Measurements from ENCODE around the gene MICA.

GRCh38 chr6:31393932-31394331, 9.5 kb upstream of the MICA start:
- TF ChIP-seq CTCF (IDR thresholded peaks at IDR 0.05) (no peak), POLR2A (IDR thresholded peaks at IDR 0.05) (no peak), EP300 (IDR thresholded peaks at IDR 0.05) (no peak), POLR2AphosphoS5 (IDR thresholded peaks at IDR 0.05) (no peak)
